H4 (cell line): Measurements from ENCODE around the gene YPEL1. TPM values are rescaled to one million over a fixed set of nuclear protein-coding genes. Genes with fewer than 3 reads are reported as not detected.
"Not testable (repeated sequence)": the region's sequence is repeated elsewhere in the genome, so short reads cannot be mapped to it uniquely, and the experiment has no call there.

ENCODE experiments used
- DNase-seq: peaks from one replicate; pipeline ENCODE4 v3.0.0-alpha.2; 2015; ENCODE audit warnings: low spot score
- total RNA-seq: library from RNA; depleted of rRNA; stranded (reverse); fragments of >200 nt; shearing (Covaris generic); gene quantifications from 2 replicates; pipeline ENCODE4 v1.2.3, GENCODE V29; 2014

Gene YPEL1
- total RNA-seq, 1 experiment from 2014 or later, result 0.52 TPM

DNA sequence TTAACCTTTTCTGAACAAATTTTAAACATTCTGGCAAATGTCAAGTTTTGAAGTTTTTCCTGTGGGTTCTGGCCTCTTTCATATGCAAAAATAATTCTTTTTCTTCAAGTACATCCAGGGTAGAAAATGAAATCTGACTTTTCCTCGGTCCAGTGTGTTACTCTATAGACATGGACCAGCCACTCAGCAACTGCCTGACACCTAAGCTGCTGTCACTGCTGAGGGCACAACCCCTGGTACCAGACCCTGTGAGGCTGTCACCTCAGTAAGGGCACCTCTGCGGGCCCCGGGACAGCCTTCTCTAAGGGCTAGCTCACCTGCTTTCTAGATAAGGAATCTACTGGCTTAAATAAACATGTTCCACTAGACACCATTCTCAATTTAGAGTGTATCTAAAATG lies 36.0 kb downstream of the YPEL1 start:
- no peak for DNase-seq

GRCh38 chr22:21698430-21699329 lies 36.9 kb downstream of the YPEL1 start:
- DNase-seq, result no peak

DNA sequence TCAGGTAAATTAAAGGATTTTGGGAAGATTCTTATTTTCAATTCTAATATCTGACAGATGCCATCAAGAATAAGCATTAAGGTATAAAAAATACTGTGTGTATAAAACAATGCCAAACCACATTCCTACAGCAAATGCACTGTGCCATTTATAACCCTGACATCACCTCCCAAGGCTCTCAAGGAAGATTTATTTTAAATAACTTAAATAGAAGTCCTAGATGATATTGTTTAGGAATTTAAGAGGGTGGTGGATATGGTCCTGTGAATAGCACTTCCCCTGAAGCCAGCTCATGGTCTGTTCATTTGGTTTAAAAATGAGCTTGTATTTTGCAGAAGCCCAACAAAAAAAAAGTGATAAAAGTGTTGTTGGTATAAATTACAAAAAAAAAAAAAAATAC lies 37.7 kb downstream of the YPEL1 start:
- no peak for DNase-seq

GRCh38 chr22:21697021-21697771 lies 38.4 kb downstream of the YPEL1 start:
- no peak for DNase-seq

- DNase-seq, result no peak
Measured at GRCh38 chr22:21696115-21696514, 39.5 kb downstream of the YPEL1 start.

DNA sequence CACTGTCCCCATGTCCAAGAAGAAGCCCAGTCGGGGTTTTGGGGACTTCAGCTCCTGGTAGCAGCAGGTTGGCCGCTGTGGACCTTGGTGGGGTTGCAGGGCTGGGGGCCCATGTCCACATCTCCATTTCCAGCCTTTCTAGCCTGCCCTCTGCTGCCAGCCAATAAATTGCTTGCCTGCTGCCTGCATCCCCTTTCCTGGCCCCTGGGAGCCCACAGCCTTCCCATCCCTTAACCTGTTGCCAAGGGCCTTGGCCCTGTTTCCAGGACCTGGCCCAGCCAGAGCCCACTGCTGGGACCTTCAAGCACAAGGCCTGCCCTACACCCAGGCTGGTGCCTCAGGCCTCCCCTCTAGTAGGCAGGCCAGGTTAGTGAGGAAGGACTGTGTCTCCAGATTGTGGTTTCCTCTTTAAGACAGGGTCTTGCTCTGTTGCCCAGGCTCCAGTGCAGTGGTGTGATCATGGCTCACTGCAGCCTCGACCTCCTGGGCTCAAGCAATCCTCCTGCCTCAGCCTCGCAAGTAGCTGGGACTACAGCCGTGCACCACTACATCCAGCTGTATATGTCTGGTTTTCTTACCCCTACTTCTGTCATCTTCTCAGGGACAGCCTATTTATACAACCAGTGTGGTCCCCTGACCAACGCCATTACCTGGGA lies 40.0 kb downstream of the YPEL1 start:
- DNase-seq, result no peak

DNA sequence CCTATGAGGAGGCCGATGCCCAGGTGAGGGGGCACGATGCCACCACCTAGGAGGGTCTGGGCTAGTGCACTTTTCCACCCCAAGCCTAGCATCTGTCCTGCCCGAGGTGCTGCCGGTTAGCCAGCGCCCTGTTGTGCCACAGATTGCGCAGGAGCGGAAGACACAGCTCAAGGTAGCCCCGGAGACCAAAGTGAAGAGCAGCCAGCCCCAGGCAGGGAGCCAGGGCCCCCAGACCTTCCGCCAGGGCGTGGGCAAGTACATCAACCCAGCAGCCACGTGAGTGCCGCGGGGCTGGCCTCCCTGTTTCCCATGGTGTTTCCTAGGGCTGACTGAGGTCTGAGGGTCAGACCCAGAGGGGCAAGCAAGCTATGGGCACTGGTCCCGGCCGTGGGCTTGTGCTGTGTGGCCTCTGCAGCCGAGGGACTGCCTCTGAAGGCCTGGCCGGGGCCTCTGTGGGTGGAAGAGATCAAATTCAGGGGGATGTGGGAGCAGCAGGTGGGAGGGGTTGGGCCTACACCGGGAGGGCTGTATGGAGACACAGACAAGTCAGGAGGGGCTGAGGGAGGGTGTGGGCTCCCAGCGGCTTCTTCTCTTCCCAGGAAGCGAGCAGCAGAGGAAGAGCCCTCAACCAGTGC lies 40.7 kb downstream of the YPEL1 start:
- DNase-seq, result no peak

GRCh38 chr22:21694394-21694793 lies 41.2 kb downstream of the YPEL1 start:
- DNase-seq, result no peak

DNA sequence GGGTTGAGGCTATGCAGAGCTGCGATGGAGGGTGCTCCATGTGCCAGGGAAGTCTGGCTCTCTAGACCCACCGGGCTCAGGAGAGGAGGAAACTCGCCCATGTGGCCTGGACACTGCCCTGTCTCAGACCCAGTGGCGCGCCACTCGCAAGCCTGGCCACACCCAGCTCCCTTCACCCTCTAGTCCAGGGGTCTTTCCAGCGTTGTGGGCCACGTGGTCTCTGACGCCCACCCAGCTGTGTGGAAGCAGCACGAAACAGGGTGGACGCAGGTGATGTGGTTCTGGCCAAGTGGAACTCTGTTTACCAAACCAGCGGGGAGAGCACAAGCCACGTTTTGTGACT lies 41.6 kb downstream of the YPEL1 start:
- no peak for DNase-seq

DNA sequence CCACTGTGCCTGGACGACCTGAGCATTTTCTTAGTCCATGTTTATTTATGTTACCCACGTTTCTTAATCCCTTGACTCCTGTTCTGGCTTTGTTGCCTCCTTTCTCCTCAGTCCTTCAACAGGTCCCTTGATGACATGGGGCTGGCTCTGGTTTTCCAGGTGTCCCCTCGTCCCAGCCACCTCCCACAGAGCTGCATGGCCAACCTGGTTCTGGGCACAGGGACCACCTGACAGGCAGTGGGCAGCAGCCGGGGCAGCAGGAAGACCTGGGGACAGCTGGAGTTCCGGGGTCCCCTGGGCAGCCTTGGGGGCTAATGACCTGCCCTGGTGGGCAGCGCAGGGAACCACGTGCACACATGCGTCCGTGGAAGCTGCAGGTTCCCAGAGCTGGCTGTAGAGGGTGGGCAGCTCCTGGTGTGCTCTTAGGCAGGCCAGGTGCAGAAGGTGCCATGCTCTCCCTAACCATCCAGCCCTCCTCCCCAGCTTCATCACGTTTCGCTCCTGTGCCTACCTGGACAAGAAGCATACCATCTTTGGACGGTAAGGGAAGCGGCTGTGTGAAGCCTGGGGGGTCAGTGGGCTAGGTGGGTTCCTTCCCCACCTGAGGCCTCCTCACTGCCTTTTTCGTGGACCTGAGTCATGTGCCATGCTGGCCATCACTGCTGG lies 42.1 kb downstream of the YPEL1 start:
- no peak for DNase-seq

GRCh38 chr22:21692856-21693255 lies 42.7 kb downstream of the YPEL1 start:
- not testable (repeated sequence) for DNase-seq

GRCh38 chr22:21691816-21692215 lies 43.8 kb downstream of the YPEL1 start:
- no peak for DNase-seq

DNA sequence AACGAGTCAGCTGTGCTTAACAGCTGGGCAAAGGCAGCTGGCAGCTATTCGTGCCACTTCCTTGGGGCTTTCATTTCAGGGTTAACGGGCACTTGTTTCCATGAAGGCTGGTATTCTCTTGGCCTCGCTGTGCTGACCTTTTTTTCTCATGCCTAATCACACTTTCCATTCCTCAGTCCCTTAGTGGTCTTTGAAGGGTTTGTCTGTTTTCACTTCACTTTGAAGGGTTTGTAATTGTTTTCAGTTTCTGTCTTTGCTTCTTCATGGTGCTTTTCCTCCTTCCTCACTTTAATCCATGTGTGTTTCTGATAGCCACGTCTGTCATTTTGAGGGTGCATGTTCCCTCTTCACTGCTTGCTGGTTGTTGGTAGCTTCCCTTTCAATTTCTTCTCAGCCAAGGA lies 45.2 kb downstream of the YPEL1 start:
- DNase-seq, result no peak

DNA sequence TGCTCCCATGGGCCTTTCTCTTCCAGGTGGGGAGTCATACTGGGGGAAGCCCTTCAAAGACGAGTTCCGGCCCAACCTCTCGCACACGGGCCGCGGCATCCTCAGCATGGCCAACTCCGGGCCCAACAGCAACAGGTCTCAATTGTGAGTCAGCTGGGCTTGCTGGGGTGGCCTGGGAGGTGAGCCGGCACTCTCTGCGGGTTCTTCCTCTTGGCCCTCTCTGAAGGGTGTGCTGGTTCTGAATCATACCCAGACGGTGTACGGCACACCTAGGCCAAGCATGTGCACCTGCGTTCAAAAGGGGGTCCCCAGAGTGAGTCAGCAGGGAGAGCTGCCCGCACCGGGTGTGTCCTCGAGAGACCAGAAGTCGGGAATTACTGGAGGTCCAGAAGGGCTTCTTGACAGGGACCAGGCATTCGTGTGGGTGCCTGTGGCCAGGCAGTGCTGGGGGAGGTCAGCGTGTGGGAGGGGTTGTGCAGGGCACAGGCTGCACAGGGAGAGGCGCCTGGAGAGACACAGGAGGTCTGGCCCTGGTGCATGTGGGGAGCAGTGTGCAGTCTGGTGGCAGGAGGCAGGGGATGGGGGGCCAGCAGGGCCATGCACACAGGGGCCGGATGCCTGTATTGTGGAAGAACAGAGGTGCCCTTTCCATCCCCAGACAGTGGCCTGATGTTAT lies 46.8 kb downstream of the YPEL1 start:
- no peak for DNase-seq

GRCh38 chr22:21688341-21688705 lies 47.3 kb downstream of the YPEL1 start:
- no peak for DNase-seq

DNA sequence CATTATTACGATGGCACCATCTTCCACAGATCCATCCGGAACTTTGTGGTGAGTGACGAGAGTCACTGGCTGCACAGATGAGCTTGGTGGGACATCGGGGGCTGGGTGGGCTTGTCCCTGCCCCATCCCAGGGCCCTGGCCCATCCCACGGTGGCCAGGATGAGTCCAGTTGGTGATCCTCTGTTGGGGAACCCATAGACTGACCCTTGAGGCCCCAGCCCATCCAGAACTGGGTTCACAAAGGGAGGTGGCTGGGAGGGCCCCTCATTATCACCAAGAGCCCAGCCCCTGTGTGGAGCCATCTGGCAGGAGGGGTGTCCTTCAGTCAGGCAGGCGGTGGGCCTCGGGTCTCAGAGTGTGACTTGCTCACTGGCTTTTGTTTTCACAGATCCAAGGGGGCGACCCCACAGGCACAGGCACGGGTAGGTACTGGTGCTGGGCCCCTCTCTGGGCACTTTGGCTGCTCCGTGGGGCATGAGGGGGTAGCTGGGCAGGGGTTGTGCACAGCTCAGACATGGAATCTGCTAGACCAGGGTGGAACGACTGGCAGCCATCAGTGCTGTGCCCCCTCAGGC lies 47.8 kb downstream of the YPEL1 start:
- DNase-seq, result no peak

- no peak for DNase-seq
Measured at GRCh38 chr22:21686634-21687393, 48.8 kb downstream of the YPEL1 start.

- no peak for DNase-seq
Measured at GRCh38 chr22:21686193-21686608, 49.4 kb downstream of the YPEL1 start.

GRCh38 chr22:21685164-21685513 lies 50.5 kb downstream of the YPEL1 start:
- no peak for DNase-seq
